ENCODE data around the gene PON3. TPM values are rescaled to one million over a fixed set of nuclear protein-coding genes. Genes with fewer than 3 reads are reported as not detected.

PON3 gene
- total and polyA plus RNA-seq, 2 experiments from 2014 or later: 1.4 to 1.6 TPM

- peaks cover 2% of the 10 kb centered on the region; the same call in 1 of the 2 replicates for H3K9me2 ChIP-seq (ENCODE audit: insufficient read depth)
- TF ChIP-seq CTCF (conservative IDR thresholded peaks at IDR 0.05; ENCODE audit: low read depth in 2 of 2) (no peak), ZNF331 (CRISPR knock-in tag; IDR thresholded peaks at IDR 0.05; ENCODE audit: low read depth) (no peak), ZNF114 (CRISPR knock-in tag; IDR thresholded peaks at IDR 0.05) (no peak), EZH2phosphoT487 (IDR thresholded peaks at IDR 0.05; ENCODE audit: unreplicated experiment) (no peak), REST (IDR thresholded peaks at IDR 0.05; ENCODE audit: unreplicated experiment) (no peak), EZH2 (IDR thresholded peaks at IDR 0.05; ENCODE audit: low read depth, unreplicated experiment) (no peak), ETS1 (IDR thresholded peaks at IDR 0.05) (no peak), ZNF462 (CRISPR knock-in tag; IDR thresholded peaks at IDR 0.05) (no peak), POLR2AphosphoS5 (IDR thresholded peaks at IDR 0.05; ENCODE audit: low read depth) (no peak), NANOG (IDR thresholded peaks at IDR 0.05; ENCODE audit: borderline replicate concordance) (no peak)
These were observed 36.4 kb upstream of the PON3 start for GRCh38 chr7:95432606-95433005.

More at GRCh38 chr7:95432606-95433005, 36.4 kb upstream of the PON3 start:
- H3K27me3 Mint-ChIP-seq (ENCODE audit: insufficient read depth, low read depth, poor library complexity): peaks cover 12% of the 10 kb centered on the region
- H3K27ac Mint-ChIP-seq: no peak overlapping the region
- H3K4me1 Mint-ChIP-seq: peaks cover 11% of the 10 kb centered on the region
- Histone ChIP-seq H3K4me1 (ENCODE audit: insufficient read depth) (peaks cover 12% of the 10 kb centered on the region), H3F3A (replicated peaks; ENCODE audit: low read depth) (no peaks in the 10 kb centered on the region), H3K36me3 (ENCODE audit: insufficient read depth) (no peaks in the 10 kb centered on the region), H4K20me1 (replicated peaks; ENCODE audit: insufficient read depth) (no peaks in the 10 kb centered on the region), H3K79me2 (replicated peaks; ENCODE audit: insufficient read depth) (peaks cover 22% of the 10 kb centered on the region), H2AFZ (no peak overlapping the region), H3K27me3 (ENCODE audit: insufficient read depth) (no peaks in the 10 kb centered on the region), H3K4me2 (no peak overlapping the region), H3K4me3 (no peak overlapping the region), H3K27ac (ENCODE audit: low read depth) (no peak overlapping the region)
- no peak for ATAC-seq
- H3K36me3 Mint-ChIP-seq (ENCODE audit: low read depth): peaks cover 16% of the 10 kb centered on the region; the same call in 2 of the 3 replicates
- H3K9me3 Mint-ChIP-seq: no peaks in the 10 kb centered on the region
- DNase-seq (ENCODE audit: low spot score): no peak
- no peak overlapping the region for H3K4me3 Mint-ChIP-seq
